Neural cell (in vitro differentiated cells): Measurements from ENCODE around the gene RBBP8NL. TPM values are rescaled to one million over a fixed set of nuclear protein-coding genes. Genes with fewer than 3 reads are reported as not detected.

Experiments
- H2AFZ ChIP-seq: fragments of 200-600, 300-800 bp; sonication (generic), shearing (Covaris generic); 2 replicates; pipeline ENCODE4 v1.6.0; 2014; ENCODE audit warnings: low read depth, mild to moderate bottlenecking, antibody characterized with exemption, low read length, moderate library complexity
- H3F3A ChIP-seq: fragments of 200-600 bp; shearing (Covaris generic); 2 replicates; pipeline ENCODE4 v1.6.1; 2016; ENCODE audit warnings: mild to moderate bottlenecking, moderate library complexity, mixed read lengths, antibody characterized with exemption, low read length; ENCODE audit not compliant: insufficient read depth, poor library complexity, severe bottlenecking
- H3K27ac ChIP-seq: fragments of 200-600, 300-800 bp; sonication (generic), shearing (Covaris generic); 2 replicates; pipeline ENCODE4 v1.5.1; 2014; ENCODE audit warnings: mild to moderate bottlenecking, low read length, moderate library complexity
- H3K27me3 ChIP-seq: fragments of 300-800, 200-600 bp; sonication (generic), shearing (Covaris generic); 2 replicates; pipeline ENCODE4 v1.6.0; 2014; ENCODE audit warnings: mild to moderate bottlenecking, low read depth, low read length, moderate library complexity; ENCODE audit not compliant: insufficient read depth
- H3K36me3 ChIP-seq: fragments of 300-800, 200-600 bp; sonication (generic), shearing (Covaris generic); 2 replicates; pipeline ENCODE4 v1.5.1; 2014; ENCODE audit warnings: mild to moderate bottlenecking, antibody characterized with exemption, low read length, moderate library complexity; ENCODE audit not compliant: insufficient read depth
- H3K4me2 ChIP-seq: fragments of 300-800, 200-600 bp; sonication (generic), shearing (Covaris generic); 2 replicates; pipeline ENCODE4 v1.6.0; 2014; ENCODE audit warnings: mild to moderate bottlenecking, low read length
- H3K4me3 ChIP-seq: fragments of 300-800, 200-600 bp; sonication (generic), shearing (Covaris generic); 2 replicates; pipeline ENCODE4 v1.5.1; 2014; ENCODE audit warnings: mild to moderate bottlenecking, low read length, moderate library complexity
- H3K79me2 ChIP-seq: fragments of 200-600 bp; shearing (Covaris generic); replicated peaks from 2 replicates; pipeline ENCODE4 v1.6.0; 2014; ENCODE audit warnings: mild to moderate bottlenecking, low read length, moderate library complexity; ENCODE audit not compliant: insufficient read depth
- H3K9ac ChIP-seq: fragments of 300-800, 200-600 bp; sonication (generic), shearing (Covaris generic); 2 replicates; pipeline ENCODE4 v1.6.1; 2016; ENCODE audit warnings: mild to moderate bottlenecking, low read length, mixed read lengths
- H3K9me2 ChIP-seq: fragments of 200-600 bp; shearing (Covaris generic); 2 replicates; pipeline ENCODE4 v1.6.1; 2016; ENCODE audit warnings: mild to moderate bottlenecking, low read length, mixed read lengths; ENCODE audit not compliant: insufficient read depth
- H3K9me3 ChIP-seq: fragments of 200-600, 300-800 bp; sonication (generic), shearing (Covaris generic); 2 replicates; pipeline ENCODE4 v1.6.1; 2016; ENCODE audit warnings: mild to moderate bottlenecking, mixed run types, low read length, moderate library complexity, mixed read lengths
- H4K20me1 ChIP-seq: fragments of 200-600 bp; shearing (Covaris generic); 2 replicates; pipeline ENCODE4 v1.6.1; 2016; ENCODE audit warnings: mild to moderate bottlenecking, mixed run types; ENCODE audit not compliant: insufficient read depth
- CTCF ChIP-seq: fragments of 450-650 bp; IDR thresholded peaks from 2 replicates; pipeline ENCODE4 v1.5.1; 2014; ENCODE audit warnings: antibody characterized with exemption, mild to moderate bottlenecking, moderate library complexity; ENCODE audit not compliant: poor library complexity, severe bottlenecking
- EP300 ChIP-seq: fragments of 450-650 bp; conservative IDR thresholded peaks from 2 replicates; pipeline ENCODE4 v1.6.1; 2014; ENCODE audit warnings: antibody characterized with exemption, mild to moderate bottlenecking, moderate library complexity; ENCODE audit not compliant: poor library complexity, severe bottlenecking
- EZH2 ChIP-seq: fragments of 200-600, 300-800 bp; shearing (Covaris generic), sonication (generic); IDR thresholded peaks from 2 replicates; pipeline ENCODE4 v1.6.1; 2014; ENCODE audit warnings: antibody characterized with exemption, low read length, borderline replicate concordance, mild to moderate bottlenecking; ENCODE audit not compliant: insufficient read depth, poor library complexity, severe bottlenecking
- MXI1 ChIP-seq: fragments of 450-650 bp; conservative IDR thresholded peaks from 2 replicates; pipeline ENCODE4 v1.6.1; 2014; ENCODE audit warnings: antibody characterized with exemption, mild to moderate bottlenecking; ENCODE audit not compliant: poor library complexity, severe bottlenecking
- POLR2AphosphoS5 ChIP-seq: IDR thresholded peaks from 2 replicates; pipeline ENCODE4 v1.6.1; 2012
- RAD21 ChIP-seq: fragments of 450-650 bp; conservative IDR thresholded peaks from 2 replicates; pipeline ENCODE4 v1.6.1; 2014; ENCODE audit warnings: antibody characterized with exemption, mild to moderate bottlenecking, moderate library complexity
- REST ChIP-seq: IDR thresholded peaks from 2 replicates; pipeline ENCODE4 v1.6.1; 2012; ENCODE audit warnings: borderline replicate concordance
- SMC3 ChIP-seq: fragments of 450-650 bp; conservative IDR thresholded peaks from 2 replicates; pipeline ENCODE4 v1.6.1; 2014; ENCODE audit warnings: antibody characterized with exemption, mild to moderate bottlenecking, moderate library complexity; ENCODE audit not compliant: poor library complexity
- TAF1 ChIP-seq: IDR thresholded peaks from 2 replicates; pipeline ENCODE4 v1.6.1; 2012; ENCODE audit warnings: low read depth
- polyA plus RNA-seq: library from polyadenylated mRNA; depleted of rRNA; stranded (reverse); fragments of >200 nt; gene quantifications from 2 replicates; pipeline ENCODE4 v1.2.3, GENCODE V29; 2014

Gene RBBP8NL
- polyA plus RNA-seq, 1 donor from 2014 or later = not detected

- TF ChIP-seq SMC3 (no peak), MXI1 (no peak), EZH2 (no peak), REST (no peak), POLR2AphosphoS5 (no peak), CTCF (no peak), EP300 (no peak), RAD21 (no peak), TAF1 (no peak)
- H3K9me3 ChIP-seq = no peaks in the 10 kb centered on the region
- no peak overlapping the region for H3K9ac ChIP-seq
- H3K4me3 ChIP-seq = no peak overlapping the region
- H3F3A ChIP-seq = no peaks in the 10 kb centered on the region
- no peaks in the 10 kb centered on the region for H3K27me3 ChIP-seq
- no peaks in the 10 kb centered on the region for H3K36me3 ChIP-seq
- H4K20me1 ChIP-seq = no peaks in the 10 kb centered on the region
- H2AFZ ChIP-seq = no peak overlapping the region
- peaks cover 7% of the 10 kb centered on the region for H3K79me2 ChIP-seq
- no peaks in the 10 kb centered on the region for H3K9me2 ChIP-seq
- no peak overlapping the region for H3K4me2 ChIP-seq
- no peak overlapping the region for H3K27ac ChIP-seq
Observed at GRCh38 chr20:62392621-62393334, 34.6 kb downstream of the RBBP8NL start.

GRCh38 chr20:62392077-62392418, 35.3 kb downstream of the RBBP8NL start:
- H3F3A ChIP-seq = no peaks in the 10 kb centered on the region
- no peaks in the 10 kb centered on the region for H3K9me2 ChIP-seq
- H3K4me2 ChIP-seq = no peak overlapping the region
- no peak overlapping the region for H3K4me3 ChIP-seq
- no peaks in the 10 kb centered on the region for H3K27me3 ChIP-seq
- no peak overlapping the region for H3K9ac ChIP-seq
- no peaks in the 10 kb centered on the region for H3K9me3 ChIP-seq
- no peak overlapping the region for H2AFZ ChIP-seq
- TF ChIP-seq REST = no peak
- TF ChIP-seq POLR2AphosphoS5 = no peak
- TF ChIP-seq EP300 = no peak
- TF ChIP-seq MXI1 = no peak
- TF ChIP-seq SMC3 = no peak
- no peak for TF ChIP-seq RAD21
- TF ChIP-seq TAF1 = no peak
- no peak for TF ChIP-seq CTCF
- TF ChIP-seq EZH2 = no peak
- H3K27ac ChIP-seq = no peak overlapping the region
- H3K36me3 ChIP-seq = no peaks in the 10 kb centered on the region
- H4K20me1 ChIP-seq = no peaks in the 10 kb centered on the region
- peaks cover 14% of the 10 kb centered on the region for H3K79me2 ChIP-seq
